ENCODE measurements around the gene PRKRA.

The PRKRA gene

DNA sequence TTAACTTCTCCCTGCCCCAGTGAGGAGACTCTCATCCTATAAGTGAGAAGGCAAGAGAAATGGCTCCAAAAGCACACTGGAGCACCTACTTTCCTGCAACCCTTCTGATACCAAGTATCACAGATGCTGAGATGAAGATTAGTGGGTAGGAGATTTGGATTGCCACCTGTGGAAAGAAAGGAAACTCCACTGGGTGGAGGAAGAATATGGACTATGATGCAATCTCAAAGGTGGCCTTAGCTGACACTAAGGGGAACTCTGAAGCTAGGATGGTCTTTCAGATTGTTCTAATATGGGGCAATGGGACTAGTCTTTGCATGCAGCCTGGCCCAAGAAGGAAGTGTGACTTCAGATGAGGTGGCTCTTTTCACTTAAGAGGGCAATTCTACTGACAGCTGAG is 21.6 kb downstream of the PRKRA start:
- no peak for ATAC-seq
- TF ChIP-seq TCF4 (CRISPR knock-in tag; IDR thresholded peaks at IDR 0.05; ENCODE audit: borderline replicate concordance): no peak
- TF ChIP-seq, protein P1, sequence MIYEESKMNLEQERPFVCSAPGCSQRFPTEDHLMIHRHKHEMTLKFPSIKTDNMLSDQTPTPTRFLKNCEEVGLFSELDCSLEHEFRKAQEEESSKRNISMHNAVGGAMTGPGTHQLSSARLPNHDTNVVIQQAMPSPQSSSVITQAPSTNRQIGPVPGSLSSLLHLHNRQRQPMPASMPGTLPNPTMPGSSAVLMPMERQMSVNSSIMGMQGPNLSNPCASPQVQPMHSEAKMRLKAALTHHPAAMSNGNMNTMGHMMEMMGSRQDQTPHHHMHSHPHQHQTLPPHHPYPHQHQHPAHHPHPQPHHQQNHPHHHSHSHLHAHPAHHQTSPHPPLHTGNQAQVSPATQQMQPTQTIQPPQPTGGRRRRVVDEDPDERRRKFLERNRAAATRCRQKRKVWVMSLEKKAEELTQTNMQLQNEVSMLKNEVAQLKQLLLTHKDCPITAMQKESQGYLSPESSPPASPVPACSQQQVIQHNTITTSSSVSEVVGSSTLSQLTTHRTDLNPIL (CRISPR knock-in tag; IDR thresholded peaks at IDR 0.05; ENCODE audit: low read depth): no peak
- no peak for TF ChIP-seq ARNTL (CRISPR knock-in tag; IDR thresholded peaks at IDR 0.05; ENCODE audit: borderline replicate concordance, low read depth)
- TF ChIP-seq BACH2 (CRISPR knock-in tag; IDR thresholded peaks at IDR 0.05; ENCODE audit: borderline replicate concordance): no peak
- no peak for TF ChIP-seq ZFP30 (CRISPR knock-in tag; IDR thresholded peaks at IDR 0.05)
- TF ChIP-seq ZNF565 (CRISPR knock-in tag; conservative IDR thresholded peaks at IDR 0.05; ENCODE audit: low read depth): no peak
- TF ChIP-seq CSDC2 (CRISPR knock-in tag; IDR thresholded peaks at IDR 0.05): no peak

DNA sequence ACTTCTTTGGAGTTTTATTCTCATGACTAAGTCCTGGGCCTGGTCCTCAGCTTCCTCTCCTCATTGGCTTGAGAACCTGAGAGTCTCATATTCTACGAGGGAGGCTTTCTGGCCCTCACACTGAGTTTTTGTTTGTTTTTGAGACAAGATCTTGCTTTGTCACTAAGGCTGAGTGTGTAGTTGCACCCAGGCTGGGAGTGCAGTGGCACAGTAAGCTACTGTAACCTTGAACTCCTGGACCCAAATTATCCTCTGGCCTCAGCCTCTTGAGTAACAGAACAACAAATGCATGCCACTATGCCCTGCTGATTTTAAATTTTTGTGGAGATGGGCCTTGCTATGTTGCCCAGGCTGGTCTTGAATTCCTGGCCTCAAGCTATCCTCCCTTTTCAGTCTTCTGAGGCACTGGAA is 22.6 kb downstream of the PRKRA start:
- no peak for ATAC-seq
- TF ChIP-seq ZFP3 (CRISPR knock-in tag; IDR thresholded peaks at IDR 0.05): no peak
- no peak for TF ChIP-seq SNAI2 (CRISPR knock-in tag; IDR thresholded peaks at IDR 0.05)
- TF ChIP-seq, protein P2, sequence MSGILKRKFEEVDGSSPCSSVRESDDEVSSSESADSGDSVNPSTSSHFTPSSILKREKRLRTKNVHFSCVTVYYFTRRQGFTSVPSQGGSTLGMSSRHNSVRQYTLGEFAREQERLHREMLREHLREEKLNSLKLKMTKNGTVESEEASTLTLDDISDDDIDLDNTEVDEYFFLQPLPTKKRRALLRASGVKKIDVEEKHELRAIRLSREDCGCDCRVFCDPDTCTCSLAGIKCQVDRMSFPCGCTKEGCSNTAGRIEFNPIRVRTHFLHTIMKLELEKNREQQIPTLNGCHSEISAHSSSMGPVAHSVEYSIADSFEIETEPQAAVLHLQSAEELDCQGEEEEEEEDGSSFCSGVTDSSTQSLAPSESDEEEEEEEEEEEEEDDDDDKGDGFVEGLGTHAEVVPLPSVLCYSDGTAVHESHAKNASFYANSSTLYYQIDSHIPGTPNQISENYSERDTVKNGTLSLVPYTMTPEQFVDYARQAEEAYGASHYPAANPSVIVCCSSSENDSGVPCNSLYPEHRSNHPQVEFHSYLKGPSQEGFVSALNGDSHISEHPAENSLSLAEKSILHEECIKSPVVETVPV (CRISPR knock-in tag; IDR thresholded peaks at IDR 0.05): no peak
- no peak for TF ChIP-seq PPARA (CRISPR knock-in tag; IDR thresholded peaks at IDR 0.05; ENCODE audit: borderline replicate concordance)
- TF ChIP-seq, protein P3, sequence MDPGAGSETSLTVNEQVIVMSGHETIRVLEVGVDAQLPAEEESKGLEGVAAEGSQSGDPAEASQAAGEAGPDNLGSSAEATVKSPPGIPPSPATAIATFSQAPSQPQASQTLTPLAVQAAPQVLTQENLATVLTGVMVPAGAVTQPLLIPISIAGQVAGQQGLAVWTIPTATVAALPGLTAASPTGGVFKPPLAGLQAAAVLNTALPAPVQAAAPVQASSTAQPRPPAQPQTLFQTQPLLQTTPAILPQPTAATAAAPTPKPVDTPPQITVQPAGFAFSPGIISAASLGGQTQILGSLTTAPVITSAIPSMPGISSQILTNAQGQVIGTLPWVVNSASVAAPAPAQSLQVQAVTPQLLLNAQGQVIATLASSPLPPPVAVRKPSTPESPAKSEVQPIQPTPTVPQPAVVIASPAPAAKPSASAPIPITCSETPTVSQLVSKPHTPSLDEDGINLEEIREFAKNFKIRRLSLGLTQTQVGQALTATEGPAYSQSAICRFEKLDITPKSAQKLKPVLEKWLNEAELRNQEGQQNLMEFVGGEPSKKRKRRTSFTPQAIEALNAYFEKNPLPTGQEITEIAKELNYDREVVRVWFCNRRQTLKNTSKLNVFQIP (CRISPR knock-in tag; IDR thresholded peaks at IDR 0.05; ENCODE audit: borderline replicate concordance, low read depth): no peak
- no peak for TF ChIP-seq ZNF8 (CRISPR knock-in tag; IDR thresholded peaks at IDR 0.05)
- no peak for TF ChIP-seq TCF4 (CRISPR knock-in tag; IDR thresholded peaks at IDR 0.05; ENCODE audit: borderline replicate concordance)
- TF ChIP-seq, protein P1 (CRISPR knock-in tag; IDR thresholded peaks at IDR 0.05; ENCODE audit: low read depth): no peak
- TF ChIP-seq ZC3H10 (CRISPR knock-in tag; IDR thresholded peaks at IDR 0.05): no peak
- TF ChIP-seq CSDC2 (CRISPR knock-in tag; IDR thresholded peaks at IDR 0.05): no peak
- no peak for TF ChIP-seq ESRRG (CRISPR knock-in tag; IDR thresholded peaks at IDR 0.05)
- no peak for TF ChIP-seq RARB (CRISPR knock-in tag; IDR thresholded peaks at IDR 0.05)
- TF ChIP-seq OSR1 (CRISPR knock-in tag; IDR thresholded peaks at IDR 0.05): no peak

DNA sequence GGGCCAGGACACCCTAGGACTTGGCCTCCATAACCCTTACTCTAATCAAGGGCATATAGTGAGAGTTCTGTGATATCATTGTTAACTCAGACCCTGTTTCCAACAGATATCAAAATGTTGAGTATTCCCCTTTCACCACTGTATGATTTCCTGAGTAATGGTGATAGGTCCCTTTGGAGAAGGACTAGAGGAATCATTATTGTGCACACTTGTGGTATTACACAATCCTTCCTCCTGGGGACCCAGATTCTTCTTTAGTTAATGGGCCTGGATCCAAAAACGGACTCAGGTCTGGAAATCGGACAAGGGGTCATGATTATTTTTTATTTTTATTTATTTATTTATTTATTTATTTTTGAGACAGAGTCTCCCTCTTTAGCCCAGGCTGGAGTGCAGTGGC is 23.5 kb downstream of the PRKRA start:
- ATAC-seq: no peak
- TF ChIP-seq RARB (CRISPR knock-in tag; IDR thresholded peaks at IDR 0.05): no peak
- TF ChIP-seq ZFP30 (CRISPR knock-in tag; IDR thresholded peaks at IDR 0.05): no peak
- TF ChIP-seq, protein P1 (CRISPR knock-in tag; IDR thresholded peaks at IDR 0.05; ENCODE audit: low read depth): no peak
- TF ChIP-seq ZC3H10 (CRISPR knock-in tag; IDR thresholded peaks at IDR 0.05): no peak
- TF ChIP-seq ISL1 (CRISPR knock-in tag; IDR thresholded peaks at IDR 0.05): no peak
- no peak for TF ChIP-seq ARNTL (CRISPR knock-in tag; IDR thresholded peaks at IDR 0.05; ENCODE audit: borderline replicate concordance, low read depth)
- no peak for TF ChIP-seq ZNF8 (CRISPR knock-in tag; IDR thresholded peaks at IDR 0.05)
- TF ChIP-seq, protein P4, sequence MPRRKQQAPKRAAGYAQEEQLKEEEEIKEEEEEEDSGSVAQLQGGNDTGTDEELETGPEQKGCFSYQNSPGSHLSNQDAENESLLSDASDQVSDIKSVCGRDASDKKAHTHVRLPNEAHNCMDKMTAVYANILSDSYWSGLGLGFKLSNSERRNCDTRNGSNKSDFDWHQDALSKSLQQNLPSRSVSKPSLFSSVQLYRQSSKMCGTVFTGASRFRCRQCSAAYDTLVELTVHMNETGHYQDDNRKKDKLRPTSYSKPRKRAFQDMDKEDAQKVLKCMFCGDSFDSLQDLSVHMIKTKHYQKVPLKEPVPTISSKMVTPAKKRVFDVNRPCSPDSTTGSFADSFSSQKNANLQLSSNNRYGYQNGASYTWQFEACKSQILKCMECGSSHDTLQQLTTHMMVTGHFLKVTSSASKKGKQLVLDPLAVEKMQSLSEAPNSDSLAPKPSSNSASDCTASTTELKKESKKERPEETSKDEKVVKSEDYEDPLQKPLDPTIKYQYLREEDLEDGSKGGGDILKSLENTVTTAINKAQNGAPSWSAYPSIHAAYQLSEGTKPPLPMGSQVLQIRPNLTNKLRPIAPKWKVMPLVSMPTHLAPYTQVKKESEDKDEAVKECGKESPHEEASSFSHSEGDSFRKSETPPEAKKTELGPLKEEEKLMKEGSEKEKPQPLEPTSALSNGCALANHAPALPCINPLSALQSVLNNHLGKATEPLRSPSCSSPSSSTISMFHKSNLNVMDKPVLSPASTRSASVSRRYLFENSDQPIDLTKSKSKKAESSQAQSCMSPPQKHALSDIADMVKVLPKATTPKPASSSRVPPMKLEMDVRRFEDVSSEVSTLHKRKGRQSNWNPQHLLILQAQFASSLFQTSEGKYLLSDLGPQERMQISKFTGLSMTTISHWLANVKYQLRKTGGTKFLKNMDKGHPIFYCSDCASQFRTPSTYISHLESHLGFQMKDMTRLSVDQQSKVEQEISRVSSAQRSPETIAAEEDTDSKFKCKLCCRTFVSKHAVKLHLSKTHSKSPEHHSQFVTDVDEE (CRISPR knock-in tag; IDR thresholded peaks at IDR 0.05): no peak
- TF ChIP-seq PPARA (CRISPR knock-in tag; IDR thresholded peaks at IDR 0.05; ENCODE audit: borderline replicate concordance): no peak
